ENCODE measurements around the gene CLIC3. TPM values are rescaled to one million over a fixed set of nuclear protein-coding genes. Genes with fewer than 3 reads are reported as not detected.

CLIC3 gene
- total RNA-seq, 1 experiment from 2014 or later: 24.1 TPM

- Histone ChIP-seq H3K79me2 (ENCODE audit: low read depth) (peaks cover 7% of the 10 kb centered on the region; the same call in 1 of the 2 replicates), H3K9me2 (ENCODE audit: insufficient read depth) (no peaks in the 10 kb centered on the region), H3K9me3 (ENCODE audit: insufficient read depth, low read depth) (no peaks in the 10 kb centered on the region), H3F3A (ENCODE audit: insufficient read depth, low read depth) (peaks cover 18% of the 10 kb centered on the region; the same call in 1 of the 2 replicates), H3K27me3 (ENCODE audit: insufficient read depth, low read depth) (no peaks in the 10 kb centered on the region), H2AFZ (no peak overlapping the region), H4K20me1 (ENCODE audit: insufficient read depth) (no peaks in the 10 kb centered on the region), H3K4me2 (no peak overlapping the region), H3K27ac (no peak overlapping the region), H3K4me1 (replicated peaks; ENCODE audit: insufficient read depth) (peaks cover 35% of the 10 kb centered on the region), H3K36me3 (ENCODE audit: low read depth) (no peaks in the 10 kb centered on the region), H3K4me3 (no peak overlapping the region)
- CTCF ChIA-PET: no interaction called here
- BruUV-seq (replicated peaks): no TSS peak
- no peak for TF ChIP-seq CTCF (conservative IDR thresholded peaks at IDR 0.05)
- TF ChIP-seq EZH2 (IDR thresholded peaks at IDR 0.05; ENCODE audit: low read depth): no peak
- intact Hi-C loops (cut with micrococcal nuclease; ENCODE audit: unreplicated experiment): loop anchor here (2.0 to 5.0 kb wide), 2 partner anchors 151 to 207 kb away; partner anchors contain the start of genes PHPT1 and TMEM141
- POLR2A ChIA-PET (ENCODE audit: unreplicated experiment): no interaction called here
- DNase-seq: no peak
These were observed 1.5 kb upstream of the CLIC3 start for GRCh38 chr9:136997830-136998234.

- Histone ChIP-seq H3F3A (ENCODE audit: insufficient read depth, low read depth) (peaks cover 21% of the 10 kb centered on the region; the same call in 1 of the 2 replicates), H3K9me3 (ENCODE audit: insufficient read depth, low read depth) (no peaks in the 10 kb centered on the region), H3K9me2 (ENCODE audit: insufficient read depth) (no peaks in the 10 kb centered on the region), H3K27ac (no peak overlapping the region), H3K36me3 (ENCODE audit: low read depth) (no peaks in the 10 kb centered on the region), H3K27me3 (ENCODE audit: insufficient read depth, low read depth) (no peaks in the 10 kb centered on the region), H3K4me1 (replicated peaks; ENCODE audit: insufficient read depth) (peaks cover 35% of the 10 kb centered on the region), H3K4me3 (peak overlapping the region; percentile 53; the same call in 1 of the 2 replicates), H4K20me1 (ENCODE audit: insufficient read depth) (no peaks in the 10 kb centered on the region), H3K79me2 (ENCODE audit: low read depth) (peaks cover 7% of the 10 kb centered on the region; the same call in 1 of the 2 replicates), H3K4me2 (peak overlapping the region; percentile 94), H2AFZ (no peak overlapping the region)
- CTCF ChIA-PET: interaction anchor here (0.6 to 2.1 kb wide), 2 partner anchors 32 to 58 kb away, joined by 3 to 10 read pairs; no protein-coding TSS in a partner anchor
- DNase-seq: no peak
- no peak for TF ChIP-seq CTCF (conservative IDR thresholded peaks at IDR 0.05)
- TF ChIP-seq EZH2 (IDR thresholded peaks at IDR 0.05; ENCODE audit: low read depth): no peak
- POLR2A ChIA-PET (ENCODE audit: unreplicated experiment): no interaction called here
- intact Hi-C loops (cut with micrococcal nuclease; ENCODE audit: unreplicated experiment): loop anchor here (2.0 to 5.0 kb wide), 2 partner anchors 150 to 207 kb away; partner anchors contain the start of genes PHPT1 and TMEM141
- BruUV-seq (replicated peaks): TSS peak; percentile 40
These were observed 1.0 kb upstream of the CLIC3 start for GRCh38 chr9:136997371-136997770.

GRCh38 chr9:136995772-136996311 lies 526 bp downstream of the CLIC3 start:
- peak in 1 of 2 experiments; percentile 45 for DNase-seq
- intact Hi-C loops (cut with micrococcal nuclease; ENCODE audit: unreplicated experiment): loop anchor here (1.0 to 5.0 kb wide), 3 partner anchors 46 to 205 kb away; partner anchors contain the start of genes PHPT1 and TMEM141
- ChIA-PET POLR2A (ENCODE audit: unreplicated experiment) (interaction anchor here (0.5 to 1.1 kb wide), 10 partner anchors 18 to 586 kb away, joined by 3 to 10 read pairs (median 6); partner anchors contain the start of gene AJM1), CTCF (interaction anchor here (0.6 to 2.1 kb wide), 7 partner anchors 21 to 650 kb away, joined by 3 to 10 read pairs (median 4); no protein-coding TSS in a partner anchor)
- BruUV-seq (replicated peaks): TSS peak; percentile 58
- Histone ChIP-seq H3K79me2 (ENCODE audit: low read depth) (peaks cover 7% of the 10 kb centered on the region; the same call in 1 of the 2 replicates), H3K27me3 (ENCODE audit: insufficient read depth, low read depth) (no peaks in the 10 kb centered on the region), H3K9me2 (ENCODE audit: insufficient read depth) (no peaks in the 10 kb centered on the region), H4K20me1 (ENCODE audit: insufficient read depth) (no peaks in the 10 kb centered on the region), H3K9me3 (ENCODE audit: insufficient read depth, low read depth) (no peaks in the 10 kb centered on the region), H3K36me3 (ENCODE audit: low read depth) (no peaks in the 10 kb centered on the region), H3K4me3 (peak overlapping the region; percentile 53; the same call in 1 of the 2 replicates), H3K4me2 (peak overlapping the region; percentile 94), H2AFZ (no peak overlapping the region), H3F3A (ENCODE audit: insufficient read depth, low read depth) (peaks cover 30% of the 10 kb centered on the region; the same call in 1 of the 2 replicates), H3K27ac (no peak overlapping the region), H3K4me1 (replicated peaks; ENCODE audit: insufficient read depth) (peaks cover 31% of the 10 kb centered on the region)
- no peak for TF ChIP-seq EZH2 (IDR thresholded peaks at IDR 0.05; ENCODE audit: low read depth)
- TF ChIP-seq CTCF (conservative IDR thresholded peaks at IDR 0.05): no peak
